H1 (cell line): ENCODE data around the gene FAM237A. TPM values are rescaled to one million over a fixed set of nuclear protein-coding genes. Genes with fewer than 3 reads are reported as not detected.

ENCODE experiments used
- NRF1 ChIP-seq: IDR thresholded peaks from 2 replicates; pipeline ENCODE4 v1.6.1; 2011; ENCODE audit warnings: mild to moderate bottlenecking, low read depth, low read length, improper control_type of control experiment
- RBBP5 ChIP-seq: IDR thresholded peaks from 2 replicates; pipeline ENCODE4 v1.7.1; 2012; ENCODE audit warnings: low read depth, mild to moderate bottlenecking, inconsistent platforms, low read length, moderate library complexity, borderline replicate concordance
- TEAD4 ChIP-seq: IDR thresholded peaks from 2 replicates; pipeline ENCODE4 v1.6.1; 2012; ENCODE audit warnings: low read depth, low read length, inconsistent platforms, mixed read lengths
- polyA plus RNA-seq, 7 experiments: library from polyadenylated mRNA; depleted of rRNA in 3 of 7; stranded (reverse) in 5 of 7; unstranded in 2 of 7; fragments of >200 nt in 5 of 7; fragments of 200-250 nt in 2 of 7; gene quantifications; 1 replicate in 5 of 7; 2 replicates in 1 of 7; 4 replicates in 1 of 7; pipeline versions ENCODE4 v1.2.1 to v1.2.3, GENCODE V29; 2011 to 2013; ENCODE audit warnings: missing spikeins in 2 of 7, mixed read lengths in 2 of 7
- total RNA-seq: library from RNA; stranded (reverse); fragmentation: NEBNext Ultra II Directional; extraction: Animal tissue kit (Norgen Biotek cat#: 25700); gene quantifications from 2 replicates; pipeline ENCODE4 v1.2.1, GENCODE V29; 2021

Gene FAM237A
- total and polyA plus RNA-seq, 2 of the 8 experiments (the other 6 are each of a cell fraction or from before 2014, with no cell fraction given) = not detected

DNA sequence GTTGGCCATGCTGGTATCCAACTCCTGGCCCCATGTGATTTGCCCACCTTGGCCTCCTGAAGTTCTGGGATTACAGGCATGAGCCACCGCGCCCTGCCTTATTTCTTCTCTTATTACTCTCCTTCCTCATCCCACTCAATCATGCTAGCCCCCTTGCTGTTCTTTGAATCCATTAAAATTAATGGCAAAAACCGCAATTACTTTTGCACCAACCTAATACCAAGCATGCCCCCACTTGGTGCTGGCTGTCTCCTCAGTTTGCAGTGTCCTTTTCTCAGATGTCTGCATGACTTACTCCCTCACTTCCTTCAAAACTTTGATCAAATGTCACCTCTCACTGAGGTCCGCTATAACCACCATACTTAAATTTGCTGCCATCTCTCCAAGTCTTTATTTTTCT is 41.3 kb downstream of the FAM237A start (continued):
- TF ChIP-seq TEAD4 (no peak), NRF1 (no peak), RBBP5 (no peak)
